H1 (cell line): ENCODE data around the gene KIF15. TPM values are rescaled to one million over a fixed set of nuclear protein-coding genes. Genes with fewer than 3 reads are reported as not detected.

Experiments used
- CTCF ChIA-PET: fragments of 300-600 bp; sonication (Branson Sonifier 250); formaldehyde crosslinking; loops from one replicate; lab custom pipeline; 2021; ENCODE audit not compliant: partially characterized antibody; lab: Charles Lee
- POLR2A ChIA-PET: fragments of 300-600 bp; sonication (Branson Sonifier 250); formaldehyde crosslinking; loops from one replicate; lab custom pipeline; 2021; ENCODE audit warnings: inconsistent platforms; ENCODE audit not compliant: partially characterized antibody; lab: Charles Lee
- DNase-seq, 2 experiments: peaks; one replicate each; pipeline versions ENCODE4 v3.0.0 to v3.0.0-alpha.2; 2010 to 2022; ENCODE audit warnings: low spot score in 2 of 2, low read depth in 1 of 2, mixed read lengths in 1 of 2
- FAIRE-seq: peaks from 2 replicates; lab custom pipeline; 2011; peaks lifted over from hg19 to GRCh38; lab: Jason Lieb, UNC
- H2AFZ ChIP-seq: 2 replicates; pipeline ENCODE4 v1.8.1; 2012; ENCODE audit warnings: low read length, inconsistent platforms
- H2AK5ac ChIP-seq: 2 replicates; pipeline ENCODE4 v1.6.1; 2013; ENCODE audit warnings: low read depth, low read length
- H2BK120ac ChIP-seq: replicated peaks from 2 replicates; pipeline ENCODE3; 2013; ENCODE audit warnings: low read depth, low read length, inconsistent platforms
- H2BK12ac ChIP-seq: 2 replicates; pipeline ENCODE4 v1.6.1; 2013; ENCODE audit warnings: low read depth, low read length
- H2BK15ac ChIP-seq: 2 replicates; pipeline ENCODE4 v1.6.1; 2013; ENCODE audit warnings: low read length
- H2BK20ac ChIP-seq: 2 replicates; pipeline ENCODE4 v1.6.1; 2013; ENCODE audit warnings: low read length
- H2BK5ac ChIP-seq: 2 replicates; pipeline ENCODE4 v1.6.1; 2013; ENCODE audit warnings: low read depth, low read length
- H3K14ac ChIP-seq: 2 replicates; pipeline ENCODE4 v1.6.1; 2013; ENCODE audit warnings: inconsistent platforms; ENCODE audit not compliant: insufficient read length
- H3K18ac ChIP-seq: 2 replicates; pipeline ENCODE4 v1.6.1; 2013; ENCODE audit warnings: low read length; ENCODE audit errors: extremely low read depth
- H3K23ac ChIP-seq: 2 replicates; pipeline ENCODE4 v1.6.1; 2013; ENCODE audit warnings: inconsistent platforms; ENCODE audit not compliant: insufficient read length
- H3K23me2 ChIP-seq: 2 replicates; pipeline ENCODE4 v1.6.1; 2013; ENCODE audit warnings: low read depth, low read length
- H3K27ac ChIP-seq: 2 replicates; pipeline ENCODE4 v1.6.1; 2011; ENCODE audit warnings: low read depth, low read length, inconsistent platforms
- H3K27me3 ChIP-seq, 4 experiments: replicated peaks in 1 of 4; 1 replicate in 1 of 4; 2 replicates in 3 of 4; pipeline versions ENCODE4 v1.6.1 to v1.8.1; 2011 to 2013; ENCODE audit warnings: low read length in 3 of 4, mild to moderate bottlenecking in 3 of 4, inconsistent platforms in 2 of 4, mixed read lengths in 2 of 4, moderate library complexity in 1 of 4; ENCODE audit not compliant: control insufficient read depth in 3 of 4, insufficient read depth in 3 of 4; ENCODE audit errors: extremely low read depth in 1 of 4
- H3K36me3 ChIP-seq, 4 experiments: 2 replicates each; pipeline versions ENCODE4 v1.6.1 to v1.8.1; 2011 to 2013; ENCODE audit warnings: mild to moderate bottlenecking in 4 of 4, low read length in 3 of 4, moderate library complexity in 2 of 4, control low read depth in 1 of 4, inconsistent platforms in 1 of 4; ENCODE audit not compliant: insufficient read depth in 4 of 4, control insufficient read depth in 2 of 4
- H3K4ac ChIP-seq: replicated peaks from 2 replicates; pipeline ENCODE3; 2013; ENCODE audit warnings: low read length, low read depth, mixed read lengths, inconsistent platforms; ENCODE audit not compliant: insufficient read length
- H3K4me1 ChIP-seq, 4 experiments: replicated peaks in 1 of 4; 1 replicate in 1 of 4; 2 replicates in 3 of 4; pipeline versions ENCODE4 v1.6.1 to v1.8.1; 2011 to 2013; ENCODE audit warnings: low read length in 3 of 4, inconsistent platforms in 2 of 4, mixed read lengths in 1 of 4; ENCODE audit not compliant: insufficient read depth in 4 of 4, control insufficient read depth in 3 of 4
- H3K4me2 ChIP-seq, 2 experiments: 2 replicates each; pipeline versions ENCODE4 v1.6.1 to v1.8.1; 2011 to 2013; ENCODE audit warnings: low read depth in 2 of 2, low read length in 2 of 2, control low read depth in 1 of 2, inconsistent platforms in 1 of 2, mild to moderate bottlenecking in 1 of 2; ENCODE audit not compliant: insufficient read depth in 1 of 2
- H3K4me3 ChIP-seq, 4 experiments: fragments of 200-600, 300-600 bp in 1 of 4; sonication (generic), shearing (Covaris generic), sonication (Bioruptor Twin) in 1 of 4; 2 replicates each; pipeline versions ENCODE4 v1.5.1 to v1.8.1; 2011 to 2016; ENCODE audit warnings: low read length in 4 of 4, low read depth in 3 of 4, control low read depth in 2 of 4, inconsistent platforms in 2 of 4, mild to moderate bottlenecking in 2 of 4, mixed read lengths in 1 of 4, moderate library complexity in 1 of 4; ENCODE audit not compliant: insufficient read depth in 2 of 4; ENCODE audit errors: extremely low read depth in 1 of 4
- H3K56ac ChIP-seq: replicated peaks from 2 replicates; pipeline ENCODE3; 2013; ENCODE audit warnings: low read depth, mild to moderate bottlenecking, mixed read lengths, low read length, inconsistent platforms; ENCODE audit not compliant: insufficient read length
- H3K79me1 ChIP-seq: 2 replicates; pipeline ENCODE4 v1.6.1; 2013; ENCODE audit warnings: low read depth, low read length, control low read depth
- H3K79me2 ChIP-seq, 2 experiments: 2 replicates each; pipeline versions ENCODE4 v1.6.1 to v1.8.1; 2012 to 2013; ENCODE audit warnings: low read length in 2 of 2, mild to moderate bottlenecking in 2 of 2, inconsistent platforms in 1 of 2; ENCODE audit not compliant: insufficient read depth in 2 of 2, control insufficient read depth in 1 of 2
- H3K9ac ChIP-seq, 4 experiments: replicated peaks in 1 of 4; 1 replicate in 1 of 4; 2 replicates in 3 of 4; pipeline versions ENCODE4 v1.6.1 to v1.8.1; 2011 to 2013; ENCODE audit warnings: low read depth in 3 of 4, low read length in 3 of 4, control low read depth in 2 of 4, mild to moderate bottlenecking in 2 of 4, moderate library complexity in 2 of 4, inconsistent platforms in 1 of 4; ENCODE audit errors: extremely low read depth in 1 of 4
- H3K9me3 ChIP-seq, 2 experiments: 2 replicates each; pipeline versions ENCODE4 v1.6.1 to v1.8.1; 2012 to 2013; ENCODE audit warnings: mild to moderate bottlenecking in 2 of 2, moderate library complexity in 2 of 2, control low read depth in 1 of 2, inconsistent platforms in 1 of 2, low read depth in 1 of 2, low read length in 1 of 2, mixed read lengths in 1 of 2; ENCODE audit not compliant: insufficient read depth in 2 of 2
- H4K20me1 ChIP-seq, 2 experiments: replicated peaks in 1 of 2; 2 replicates each; pipeline versions ENCODE3 to v1.8.1; 2011 to 2013; ENCODE audit warnings: inconsistent platforms in 2 of 2, low read length in 2 of 2, mild to moderate bottlenecking in 1 of 2; ENCODE audit not compliant: insufficient read depth in 2 of 2, control insufficient read depth in 1 of 2
- H4K5ac ChIP-seq: 2 replicates; pipeline ENCODE4 v1.6.1; 2013; ENCODE audit warnings: low read length, low read depth, mixed read lengths, inconsistent platforms; ENCODE audit not compliant: insufficient read length
- H4K8ac ChIP-seq: 2 replicates; pipeline ENCODE4 v1.8.0; 2013; ENCODE audit warnings: mild to moderate bottlenecking, moderate library complexity, low read length, inconsistent platforms; ENCODE audit not compliant: insufficient read depth; ENCODE audit errors: extremely low read depth
- H4K91ac ChIP-seq: replicated peaks from 2 replicates; pipeline ENCODE3; 2013; ENCODE audit warnings: low read length, mixed read lengths, inconsistent platforms; ENCODE audit not compliant: insufficient read length
- SP2 ChIP-seq: IDR thresholded peaks from 2 replicates; pipeline ENCODE4 v1.6.1; 2012; ENCODE audit warnings: mild to moderate bottlenecking, low read length, inconsistent platforms
- TEAD4 ChIP-seq: IDR thresholded peaks from 2 replicates; pipeline ENCODE4 v1.6.1; 2012; ENCODE audit warnings: low read depth, low read length, inconsistent platforms, mixed read lengths
- WGBS, 2 experiments: shearing (Covaris generic) in 1 of 2; methylation state at CpG; one replicate each; pipeline versions ENCODE4 v1.1.6 to v1.1.7; 2013 to 2015; ENCODE audit warnings: low lambda C conversion rate in 2 of 2, mixed read lengths in 2 of 2, inconsistent platforms in 1 of 2, low coverage in 1 of 2, missing lambda C conversion rate in 1 of 2; ENCODE audit not compliant: insufficient replicate concordance in 2 of 2, insufficient coverage in 1 of 2, insufficient read length in 1 of 2; ENCODE audit errors: extremely low coverage in 1 of 2, missing lambda C conversion rate in 1 of 2; 5-methylcytosine and 5-hydroxymethylcytosine counted together
- polyA plus RNA-seq, 7 experiments: library from polyadenylated mRNA; depleted of rRNA in 3 of 7; stranded (reverse) in 5 of 7; unstranded in 2 of 7; fragments of >200 nt in 5 of 7; fragments of 200-250 nt in 2 of 7; gene quantifications; 1 replicate in 5 of 7; 2 replicates in 1 of 7; 4 replicates in 1 of 7; pipeline versions ENCODE4 v1.2.1 to v1.2.3, GENCODE V29; 2011 to 2013; ENCODE audit warnings: missing spikeins in 2 of 7, mixed read lengths in 2 of 7
- total RNA-seq: library from RNA; stranded (reverse); fragmentation: NEBNext Ultra II Directional; extraction: Animal tissue kit (Norgen Biotek cat#: 25700); gene quantifications from 2 replicates; pipeline ENCODE4 v1.2.1, GENCODE V29; 2021

Gene KIF15
- total and polyA plus RNA-seq, 2 of the 8 experiments (the other 6 are each of a cell fraction or from before 2014, with no cell fraction given) = 4.2 to 25.5 TPM

DNA sequence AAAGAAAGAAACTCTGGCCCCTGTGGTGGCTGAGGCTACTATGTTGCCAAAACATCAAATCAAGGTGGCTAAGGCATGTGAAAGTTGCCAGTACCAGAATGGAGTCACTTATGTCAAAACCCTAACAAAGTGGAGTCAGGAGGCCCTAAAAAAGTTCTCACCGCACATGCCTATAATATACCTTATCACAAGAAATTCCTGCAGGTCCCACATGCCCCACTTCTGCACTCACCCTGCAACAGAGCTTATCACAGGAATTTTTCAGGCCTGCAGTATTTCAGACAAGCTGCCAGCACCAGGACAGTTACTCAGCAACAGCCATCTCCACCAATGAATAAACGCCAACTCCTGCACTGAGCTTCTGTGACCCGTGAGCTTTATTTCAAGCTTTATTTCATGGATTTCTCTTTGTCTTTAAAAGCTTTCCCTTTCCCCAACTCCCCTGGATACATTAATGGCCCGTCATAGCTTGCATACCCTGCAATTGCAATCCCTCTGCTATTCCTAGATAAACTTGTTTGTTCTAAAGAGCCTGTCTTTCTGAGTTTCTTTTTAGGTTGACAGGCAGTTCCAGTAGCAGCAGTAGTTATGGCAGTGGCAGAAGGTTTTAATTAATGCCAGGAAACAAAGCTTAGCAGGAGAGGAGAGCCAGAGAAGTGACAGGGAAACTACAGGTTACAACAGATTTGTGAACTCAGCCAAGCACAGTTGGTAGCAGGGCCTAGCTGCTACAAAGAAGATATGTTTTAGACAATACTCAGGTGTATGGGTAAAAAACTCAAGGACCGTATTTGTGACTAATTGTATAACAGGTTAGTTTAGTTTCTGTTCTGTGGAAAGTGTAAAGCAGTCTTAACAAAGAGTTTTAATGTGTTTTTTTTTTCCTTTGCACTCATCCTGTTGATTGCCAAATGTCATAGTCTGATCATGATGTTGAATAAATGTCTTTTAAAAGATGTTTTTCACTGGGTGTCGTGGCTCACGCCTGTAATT lies 84.2 kb downstream of the KIF15 start:
- H3K4ac ChIP-seq = no peak overlapping the region
- H4K91ac ChIP-seq = no peak overlapping the region
- no peak overlapping the region for H3K27ac ChIP-seq
- H3K56ac ChIP-seq = no peak overlapping the region
- no peak overlapping the region for H2BK5ac ChIP-seq
- 90% methylated on average over 7 of the region's 7 CpGs; no CpG with 5 or more reads in 1 of the 2 experiments for WGBS, 2 experiments
- no peak overlapping the region for H2BK120ac ChIP-seq
- H3K9ac ChIP-seq = no peak overlapping the region
- H3K36me3 ChIP-seq = peaks cover 0 to 51% (median 19%) of the 10 kb centered on the region in 4 experiments; a peak in 6 of 8 replicates
- no peak for TF ChIP-seq SP2
- TF ChIP-seq TEAD4 = no peak
- ChIA-PET CTCF (interaction anchor here (0.7 to 2.2 kb wide), 6 partner anchors 12 to 1115 kb away, joined by 3 to 7 read pairs (median 3); no protein-coding TSS in a partner anchor), POLR2A (no interaction called here)
- H3K4me3 ChIP-seq = no peak overlapping the region
- no peak overlapping the region for H2BK15ac ChIP-seq
- no peak overlapping the region for H3K23ac ChIP-seq
- no peak overlapping the region for H3K18ac ChIP-seq
- FAIRE-seq (no peak), DNase-seq (no peak)
- no peak overlapping the region for H2AFZ ChIP-seq
- no peaks in the 10 kb centered on the region for H3K9me3 ChIP-seq
- no peaks in the 10 kb centered on the region for H3K79me2 ChIP-seq
- no peak overlapping the region for H2AK5ac ChIP-seq
- no peak overlapping the region for H2BK12ac ChIP-seq
- no peaks in the 10 kb centered on the region for H3K4me1 ChIP-seq
- H3K23me2 ChIP-seq = no peaks in the 10 kb centered on the region
- no peaks in the 10 kb centered on the region for H3K27me3 ChIP-seq
- no peak overlapping the region for H3K14ac ChIP-seq
- H4K8ac ChIP-seq = no peak overlapping the region
- H2BK20ac ChIP-seq = no peak overlapping the region
- no peaks in the 10 kb centered on the region for H3K79me1 ChIP-seq
- no peak overlapping the region for H4K5ac ChIP-seq
- H3K4me2 ChIP-seq = no peak overlapping the region
- H4K20me1 ChIP-seq = no peaks in the 10 kb centered on the region
